Neural cell (in vitro differentiated cells): Measurements from ENCODE around the gene NEU2. TPM values are rescaled to one million over a fixed set of nuclear protein-coding genes. Genes with fewer than 3 reads are reported as not detected.

ENCODE experiments used
- H2AFZ ChIP-seq: fragments of 200-600, 300-800 bp; sonication (generic), shearing (Covaris generic); 2 replicates; pipeline ENCODE4 v1.6.0; 2014; ENCODE audit warnings: low read depth, mild to moderate bottlenecking, antibody characterized with exemption, low read length, moderate library complexity
- H3F3A ChIP-seq: fragments of 200-600 bp; shearing (Covaris generic); 2 replicates; pipeline ENCODE4 v1.6.1; 2016; ENCODE audit warnings: mild to moderate bottlenecking, moderate library complexity, mixed read lengths, antibody characterized with exemption, low read length; ENCODE audit not compliant: insufficient read depth, poor library complexity, severe bottlenecking
- H3K27ac ChIP-seq: fragments of 200-600, 300-800 bp; sonication (generic), shearing (Covaris generic); 2 replicates; pipeline ENCODE4 v1.5.1; 2014; ENCODE audit warnings: mild to moderate bottlenecking, low read length, moderate library complexity
- H3K27me3 ChIP-seq: fragments of 300-800, 200-600 bp; sonication (generic), shearing (Covaris generic); 2 replicates; pipeline ENCODE4 v1.6.0; 2014; ENCODE audit warnings: mild to moderate bottlenecking, low read depth, low read length, moderate library complexity; ENCODE audit not compliant: insufficient read depth
- H3K36me3 ChIP-seq: fragments of 300-800, 200-600 bp; sonication (generic), shearing (Covaris generic); 2 replicates; pipeline ENCODE4 v1.5.1; 2014; ENCODE audit warnings: mild to moderate bottlenecking, antibody characterized with exemption, low read length, moderate library complexity; ENCODE audit not compliant: insufficient read depth
- H3K4me2 ChIP-seq: fragments of 300-800, 200-600 bp; sonication (generic), shearing (Covaris generic); 2 replicates; pipeline ENCODE4 v1.6.0; 2014; ENCODE audit warnings: mild to moderate bottlenecking, low read length
- H3K4me3 ChIP-seq: fragments of 300-800, 200-600 bp; sonication (generic), shearing (Covaris generic); 2 replicates; pipeline ENCODE4 v1.5.1; 2014; ENCODE audit warnings: mild to moderate bottlenecking, low read length, moderate library complexity
- H3K79me2 ChIP-seq: fragments of 200-600 bp; shearing (Covaris generic); replicated peaks from 2 replicates; pipeline ENCODE4 v1.6.0; 2014; ENCODE audit warnings: mild to moderate bottlenecking, low read length, moderate library complexity; ENCODE audit not compliant: insufficient read depth
- H3K9ac ChIP-seq: fragments of 300-800, 200-600 bp; sonication (generic), shearing (Covaris generic); 2 replicates; pipeline ENCODE4 v1.6.1; 2016; ENCODE audit warnings: mild to moderate bottlenecking, low read length, mixed read lengths
- H3K9me2 ChIP-seq: fragments of 200-600 bp; shearing (Covaris generic); 2 replicates; pipeline ENCODE4 v1.6.1; 2016; ENCODE audit warnings: mild to moderate bottlenecking, low read length, mixed read lengths; ENCODE audit not compliant: insufficient read depth
- H3K9me3 ChIP-seq: fragments of 200-600, 300-800 bp; sonication (generic), shearing (Covaris generic); 2 replicates; pipeline ENCODE4 v1.6.1; 2016; ENCODE audit warnings: mild to moderate bottlenecking, mixed run types, low read length, moderate library complexity, mixed read lengths
- H4K20me1 ChIP-seq: fragments of 200-600 bp; shearing (Covaris generic); 2 replicates; pipeline ENCODE4 v1.6.1; 2016; ENCODE audit warnings: mild to moderate bottlenecking, mixed run types; ENCODE audit not compliant: insufficient read depth
- EP300 ChIP-seq: fragments of 450-650 bp; conservative IDR thresholded peaks from 2 replicates; pipeline ENCODE4 v1.6.1; 2014; ENCODE audit warnings: antibody characterized with exemption, mild to moderate bottlenecking, moderate library complexity; ENCODE audit not compliant: poor library complexity, severe bottlenecking
- EZH2 ChIP-seq: fragments of 200-600, 300-800 bp; shearing (Covaris generic), sonication (generic); IDR thresholded peaks from 2 replicates; pipeline ENCODE4 v1.6.1; 2014; ENCODE audit warnings: antibody characterized with exemption, low read length, borderline replicate concordance, mild to moderate bottlenecking; ENCODE audit not compliant: insufficient read depth, poor library complexity, severe bottlenecking
- MXI1 ChIP-seq: fragments of 450-650 bp; conservative IDR thresholded peaks from 2 replicates; pipeline ENCODE4 v1.6.1; 2014; ENCODE audit warnings: antibody characterized with exemption, mild to moderate bottlenecking; ENCODE audit not compliant: poor library complexity, severe bottlenecking
- POLR2AphosphoS5 ChIP-seq: IDR thresholded peaks from 2 replicates; pipeline ENCODE4 v1.6.1; 2012
- RAD21 ChIP-seq: fragments of 450-650 bp; conservative IDR thresholded peaks from 2 replicates; pipeline ENCODE4 v1.6.1; 2014; ENCODE audit warnings: antibody characterized with exemption, mild to moderate bottlenecking, moderate library complexity
- SMC3 ChIP-seq: fragments of 450-650 bp; conservative IDR thresholded peaks from 2 replicates; pipeline ENCODE4 v1.6.1; 2014; ENCODE audit warnings: antibody characterized with exemption, mild to moderate bottlenecking, moderate library complexity; ENCODE audit not compliant: poor library complexity
- TAF1 ChIP-seq: IDR thresholded peaks from 2 replicates; pipeline ENCODE4 v1.6.1; 2012; ENCODE audit warnings: low read depth
- polyA plus RNA-seq: library from polyadenylated mRNA; depleted of rRNA; stranded (reverse); fragments of >200 nt; gene quantifications from 2 replicates; pipeline ENCODE4 v1.2.3, GENCODE V29; 2014
- TF ChIP-seq, protein P1 (sequence below): IDR thresholded peaks from 2 replicates; pipeline ENCODE4 v1.6.1; 2012; ENCODE audit warnings: borderline replicate concordance
- TF ChIP-seq, protein P2 (sequence below): fragments of 450-650 bp; IDR thresholded peaks from 2 replicates; pipeline ENCODE4 v1.5.1; 2014; ENCODE audit warnings: antibody characterized with exemption, mild to moderate bottlenecking, moderate library complexity; ENCODE audit not compliant: poor library complexity, severe bottlenecking

NEU2 gene
- polyA plus RNA-seq, 1 donor from 2014 or later = not detected

DNA sequence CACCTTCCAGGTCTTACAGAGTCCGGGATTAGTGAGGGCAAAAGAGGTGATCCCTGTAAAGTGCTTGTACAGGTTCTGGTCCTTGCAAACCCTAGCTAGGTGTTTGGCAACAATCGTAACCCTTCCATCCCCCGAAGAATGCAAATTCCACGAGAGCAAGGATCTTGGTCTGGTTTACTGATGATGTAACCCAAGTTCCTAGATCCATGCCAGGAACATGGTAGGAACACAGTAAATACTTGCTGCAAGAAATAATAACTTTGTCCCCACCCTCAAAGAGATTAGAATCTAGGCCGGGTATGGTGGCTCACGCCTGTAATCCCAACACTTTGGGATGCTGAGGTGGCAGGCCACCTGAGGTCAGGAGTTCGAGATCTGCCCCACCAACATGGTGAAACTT lies 6.8 kb upstream of the NEU2 start:
- no peak overlapping the region for H2AFZ ChIP-seq
- H4K20me1 ChIP-seq = no peaks in the 10 kb centered on the region
- no peaks in the 10 kb centered on the region for H3K79me2 ChIP-seq
- no peaks in the 10 kb centered on the region for H3K27me3 ChIP-seq
- no peaks in the 10 kb centered on the region for H3K9me2 ChIP-seq
- H3F3A ChIP-seq = no peaks in the 10 kb centered on the region
- H3K9me3 ChIP-seq = no peaks in the 10 kb centered on the region
- H3K4me2 ChIP-seq = no peak overlapping the region
- H3K9ac ChIP-seq = no peak overlapping the region
- H3K4me3 ChIP-seq = no peak overlapping the region
- no peaks in the 10 kb centered on the region for H3K36me3 ChIP-seq
- TF ChIP-seq, protein P1, sequence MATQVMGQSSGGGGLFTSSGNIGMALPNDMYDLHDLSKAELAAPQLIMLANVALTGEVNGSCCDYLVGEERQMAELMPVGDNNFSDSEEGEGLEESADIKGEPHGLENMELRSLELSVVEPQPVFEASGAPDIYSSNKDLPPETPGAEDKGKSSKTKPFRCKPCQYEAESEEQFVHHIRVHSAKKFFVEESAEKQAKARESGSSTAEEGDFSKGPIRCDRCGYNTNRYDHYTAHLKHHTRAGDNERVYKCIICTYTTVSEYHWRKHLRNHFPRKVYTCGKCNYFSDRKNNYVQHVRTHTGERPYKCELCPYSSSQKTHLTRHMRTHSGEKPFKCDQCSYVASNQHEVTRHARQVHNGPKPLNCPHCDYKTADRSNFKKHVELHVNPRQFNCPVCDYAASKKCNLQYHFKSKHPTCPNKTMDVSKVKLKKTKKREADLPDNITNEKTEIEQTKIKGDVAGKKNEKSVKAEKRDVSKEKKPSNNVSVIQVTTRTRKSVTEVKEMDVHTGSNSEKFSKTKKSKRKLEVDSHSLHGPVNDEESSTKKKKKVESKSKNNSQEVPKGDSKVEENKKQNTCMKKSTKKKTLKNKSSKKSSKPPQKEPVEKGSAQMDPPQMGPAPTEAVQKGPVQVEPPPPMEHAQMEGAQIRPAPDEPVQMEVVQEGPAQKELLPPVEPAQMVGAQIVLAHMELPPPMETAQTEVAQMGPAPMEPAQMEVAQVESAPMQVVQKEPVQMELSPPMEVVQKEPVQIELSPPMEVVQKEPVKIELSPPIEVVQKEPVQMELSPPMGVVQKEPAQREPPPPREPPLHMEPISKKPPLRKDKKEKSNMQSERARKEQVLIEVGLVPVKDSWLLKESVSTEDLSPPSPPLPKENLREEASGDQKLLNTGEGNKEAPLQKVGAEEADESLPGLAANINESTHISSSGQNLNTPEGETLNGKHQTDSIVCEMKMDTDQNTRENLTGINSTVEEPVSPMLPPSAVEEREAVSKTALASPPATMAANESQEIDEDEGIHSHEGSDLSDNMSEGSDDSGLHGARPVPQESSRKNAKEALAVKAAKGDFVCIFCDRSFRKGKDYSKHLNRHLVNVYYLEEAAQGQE = no peak
- no peak for TF ChIP-seq MXI1
- no peak for TF ChIP-seq EP300
- TF ChIP-seq SMC3 = no peak
- TF ChIP-seq POLR2AphosphoS5 = no peak
- TF ChIP-seq EZH2 = no peak
- TF ChIP-seq, protein P2, sequence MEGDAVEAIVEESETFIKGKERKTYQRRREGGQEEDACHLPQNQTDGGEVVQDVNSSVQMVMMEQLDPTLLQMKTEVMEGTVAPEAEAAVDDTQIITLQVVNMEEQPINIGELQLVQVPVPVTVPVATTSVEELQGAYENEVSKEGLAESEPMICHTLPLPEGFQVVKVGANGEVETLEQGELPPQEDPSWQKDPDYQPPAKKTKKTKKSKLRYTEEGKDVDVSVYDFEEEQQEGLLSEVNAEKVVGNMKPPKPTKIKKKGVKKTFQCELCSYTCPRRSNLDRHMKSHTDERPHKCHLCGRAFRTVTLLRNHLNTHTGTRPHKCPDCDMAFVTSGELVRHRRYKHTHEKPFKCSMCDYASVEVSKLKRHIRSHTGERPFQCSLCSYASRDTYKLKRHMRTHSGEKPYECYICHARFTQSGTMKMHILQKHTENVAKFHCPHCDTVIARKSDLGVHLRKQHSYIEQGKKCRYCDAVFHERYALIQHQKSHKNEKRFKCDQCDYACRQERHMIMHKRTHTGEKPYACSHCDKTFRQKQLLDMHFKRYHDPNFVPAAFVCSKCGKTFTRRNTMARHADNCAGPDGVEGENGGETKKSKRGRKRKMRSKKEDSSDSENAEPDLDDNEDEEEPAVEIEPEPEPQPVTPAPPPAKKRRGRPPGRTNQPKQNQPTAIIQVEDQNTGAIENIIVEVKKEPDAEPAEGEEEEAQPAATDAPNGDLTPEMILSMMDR = no peak
- no peak for TF ChIP-seq TAF1
- TF ChIP-seq RAD21 = no peak
- H3K27ac ChIP-seq = no peak overlapping the region

DNA sequence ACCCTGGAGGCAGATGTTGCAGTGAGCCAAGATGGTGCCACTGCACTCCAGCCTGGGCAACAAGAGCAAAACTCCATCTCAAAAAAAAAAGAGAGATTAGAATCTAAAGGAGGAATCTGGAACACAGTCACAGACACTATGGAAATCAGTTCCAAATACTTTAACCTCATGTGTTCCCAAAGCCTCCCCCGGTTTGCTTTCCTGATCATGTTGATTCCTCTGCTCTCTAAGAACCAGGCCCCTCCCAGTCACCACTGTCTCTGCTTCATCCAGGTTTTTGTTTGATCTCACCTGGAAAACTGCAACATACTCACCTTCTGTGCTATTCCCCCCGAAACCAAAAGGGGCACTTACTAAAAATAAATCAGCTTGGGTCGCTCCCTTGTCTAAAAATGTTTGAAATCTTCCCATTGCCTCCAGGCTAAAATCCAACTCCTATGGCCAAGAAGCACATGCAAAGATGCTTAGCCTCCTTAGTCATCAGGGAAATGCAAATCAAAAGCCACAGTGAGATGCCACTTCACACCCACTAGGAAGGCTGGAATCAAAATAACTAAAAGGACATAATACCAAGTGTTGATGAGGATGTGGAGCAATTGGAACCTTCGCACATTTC lies 6.2 kb upstream of the NEU2 start:
- Histone ChIP-seq H3K36me3 (no peaks in the 10 kb centered on the region), H3K27me3 (no peaks in the 10 kb centered on the region), H2AFZ (no peak overlapping the region), H3K9ac (no peak overlapping the region), H3K4me3 (no peak overlapping the region), H3K27ac (no peak overlapping the region), H3K9me3 (no peaks in the 10 kb centered on the region), H4K20me1 (no peaks in the 10 kb centered on the region), H3K79me2 (no peaks in the 10 kb centered on the region), H3F3A (no peaks in the 10 kb centered on the region), H3K4me2 (no peak overlapping the region), H3K9me2 (no peaks in the 10 kb centered on the region)
- TF ChIP-seq SMC3 = no peak
- no peak for TF ChIP-seq RAD21
- TF ChIP-seq EZH2 = no peak
- no peak for TF ChIP-seq TAF1
- TF ChIP-seq, protein P2 = no peak
- TF ChIP-seq MXI1 = no peak
- TF ChIP-seq, protein P1 = no peak
- TF ChIP-seq POLR2AphosphoS5 = no peak
- TF ChIP-seq EP300 = no peak
